ENCODE data around the gene IPMK.

The IPMK gene

DNA sequence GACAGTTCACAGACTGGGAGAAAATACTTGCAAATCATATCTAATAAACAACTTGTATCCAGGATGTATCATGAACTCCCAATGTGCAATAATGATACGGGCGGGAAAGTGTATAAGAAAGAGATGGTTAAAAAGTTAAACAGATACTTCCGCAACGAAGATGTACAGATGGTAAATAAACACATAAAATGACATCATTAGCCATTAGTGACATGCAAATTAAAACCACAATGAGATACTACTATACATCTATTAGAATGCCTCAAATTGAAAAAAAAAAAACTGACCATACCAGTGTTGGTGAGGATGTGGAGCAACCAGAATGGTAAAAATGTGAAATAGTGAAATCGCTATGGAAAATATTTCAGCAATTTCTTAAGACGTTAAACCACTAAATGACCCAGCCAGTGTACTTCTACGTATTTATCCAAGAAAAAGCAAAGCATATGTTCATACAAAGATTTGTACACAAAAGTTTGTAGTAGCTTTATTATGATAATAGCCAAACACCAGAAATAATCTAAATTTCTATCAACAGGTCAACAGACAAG is 83.5 kb downstream of the IPMK start:
- CTCF ChIA-PET: no interaction called here
- Histone ChIP-seq H3K27ac (ENCODE audit: extremely low read depth, low read depth, low read length) (no peak overlapping the region), H3K4me1 (ENCODE audit: control insufficient read depth, insufficient read depth, low read length) (no peaks in the 10 kb centered on the region), H3K36me3 (ENCODE audit: control insufficient read depth in 2 of 2, insufficient read depth in 1 of 2, low read length in 2 of 2) (no peaks in the 10 kb centered on the region), H3K9me3 (ENCODE audit: control insufficient read depth, insufficient read depth, low read depth, low read length) (no peaks in the 10 kb centered on the region), H3K4me3 (ENCODE audit: low read depth, low read length) (no peak overlapping the region)
- POLR2A ChIA-PET: no interaction called here
- TF ChIP-seq, protein P1, sequence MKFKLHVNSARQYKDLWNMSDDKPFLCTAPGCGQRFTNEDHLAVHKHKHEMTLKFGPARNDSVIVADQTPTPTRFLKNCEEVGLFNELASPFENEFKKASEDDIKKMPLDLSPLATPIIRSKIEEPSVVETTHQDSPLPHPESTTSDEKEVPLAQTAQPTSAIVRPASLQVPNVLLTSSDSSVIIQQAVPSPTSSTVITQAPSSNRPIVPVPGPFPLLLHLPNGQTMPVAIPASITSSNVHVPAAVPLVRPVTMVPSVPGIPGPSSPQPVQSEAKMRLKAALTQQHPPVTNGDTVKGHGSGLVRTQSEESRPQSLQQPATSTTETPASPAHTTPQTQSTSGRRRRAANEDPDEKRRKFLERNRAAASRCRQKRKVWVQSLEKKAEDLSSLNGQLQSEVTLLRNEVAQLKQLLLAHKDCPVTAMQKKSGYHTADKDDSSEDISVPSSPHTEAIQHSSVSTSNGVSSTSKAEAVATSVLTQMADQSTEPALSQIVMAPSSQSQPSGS (tag by site-specific recombination; IDR thresholded peaks at IDR 0.05; ENCODE audit: low read depth): peak; percentile 63
- TF ChIP-seq ZNF701 (tag by site-specific recombination; IDR thresholded peaks at IDR 0.05) (no peak), ZNF664 (tag by site-specific recombination; IDR thresholded peaks at IDR 0.05) (peak; percentile 72)

DNA sequence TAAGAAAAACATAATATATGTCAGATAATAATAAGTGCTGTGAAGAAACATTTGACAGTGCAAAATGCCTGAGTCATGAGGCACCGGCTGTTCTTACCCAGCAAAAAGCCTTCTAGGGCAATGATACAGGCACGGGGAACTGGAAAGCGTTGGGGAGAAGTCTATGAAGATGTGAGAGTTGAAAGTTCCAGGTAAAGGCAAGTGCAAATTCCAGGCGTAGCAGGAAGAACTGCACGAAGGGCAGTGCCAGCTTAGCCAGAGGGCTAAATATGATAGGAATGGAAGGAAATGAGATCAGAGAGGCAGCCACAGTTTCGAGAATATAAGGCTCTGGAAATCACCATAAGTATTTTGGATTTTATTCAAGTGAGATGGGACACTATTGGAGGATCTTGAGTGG is 87.0 kb downstream of the IPMK start:
- POLR2A ChIA-PET: no interaction called here
- CTCF ChIA-PET: interaction anchor here (0.6 to 4.6 kb wide), 4 partner anchors 28 to 119 kb away, joined by 3 to 103 read pairs (median 5); partner anchors contain the start of gene CISD1
- TF ChIP-seq ZNF146 (tag by site-specific recombination; IDR thresholded peaks at IDR 0.05) (no peak), ZNF416 (tag by site-specific recombination; IDR thresholded peaks at IDR 0.05) (no peak), ZNF629 (tag by site-specific recombination; IDR thresholded peaks at IDR 0.05) (no peak), ZNF184 (tag by site-specific recombination; IDR thresholded peaks at IDR 0.05) (no peak)
- no peaks in the 10 kb centered on the region for H3K9me3 ChIP-seq (ENCODE audit: control insufficient read depth, insufficient read depth, low read depth, low read length)
- H3K4me1 ChIP-seq (ENCODE audit: control insufficient read depth, insufficient read depth, low read length): no peaks in the 10 kb centered on the region
- H3K36me3 ChIP-seq (ENCODE audit: control insufficient read depth in 2 of 2, insufficient read depth in 1 of 2, low read length in 2 of 2): no peaks in the 10 kb centered on the region
- H3K27ac ChIP-seq (ENCODE audit: extremely low read depth, low read depth, low read length): no peak overlapping the region
- H3K4me3 ChIP-seq (ENCODE audit: low read depth, low read length): no peak overlapping the region

DNA sequence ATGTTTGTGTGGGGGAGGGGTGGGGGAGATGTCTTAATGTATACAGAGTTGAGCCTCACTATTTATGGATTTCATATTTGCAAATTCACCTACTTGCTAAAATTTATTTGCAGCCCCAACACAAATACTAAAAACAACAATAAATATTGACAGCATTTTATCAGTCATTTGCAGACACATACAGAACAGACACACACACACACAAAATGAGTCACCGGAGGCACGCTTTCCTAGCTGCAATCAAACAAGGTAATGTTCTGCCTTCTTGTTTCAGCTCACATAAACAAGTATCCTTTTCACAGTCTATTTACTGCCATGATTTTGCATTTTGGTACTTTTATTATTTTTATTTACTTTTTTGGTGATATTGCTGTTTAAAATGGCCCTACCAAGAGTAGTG is 88.5 kb downstream of the IPMK start:
- TF ChIP-seq, protein P2, sequence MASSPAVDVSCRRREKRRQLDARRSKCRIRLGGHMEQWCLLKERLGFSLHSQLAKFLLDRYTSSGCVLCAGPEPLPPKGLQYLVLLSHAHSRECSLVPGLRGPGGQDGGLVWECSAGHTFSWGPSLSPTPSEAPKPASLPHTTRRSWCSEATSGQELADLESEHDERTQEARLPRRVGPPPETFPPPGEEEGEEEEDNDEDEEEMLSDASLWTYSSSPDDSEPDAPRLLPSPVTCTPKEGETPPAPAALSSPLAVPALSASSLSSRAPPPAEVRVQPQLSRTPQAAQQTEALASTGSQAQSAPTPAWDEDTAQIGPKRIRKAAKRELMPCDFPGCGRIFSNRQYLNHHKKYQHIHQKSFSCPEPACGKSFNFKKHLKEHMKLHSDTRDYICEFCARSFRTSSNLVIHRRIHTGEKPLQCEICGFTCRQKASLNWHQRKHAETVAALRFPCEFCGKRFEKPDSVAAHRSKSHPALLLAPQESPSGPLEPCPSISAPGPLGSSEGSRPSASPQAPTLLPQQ (tag by site-specific recombination; IDR thresholded peaks at IDR 0.05): no peak
- TF ChIP-seq ZIC2 (tag by site-specific recombination; IDR thresholded peaks at IDR 0.05) (no peak), ZNF843 (tag by site-specific recombination; IDR thresholded peaks at IDR 0.05) (no peak), ZFP37 (tag by site-specific recombination; IDR thresholded peaks at IDR 0.05) (no peak), ZNF626 (tag by site-specific recombination; IDR thresholded peaks at IDR 0.05) (no peak), ZNF10 (tag by site-specific recombination; IDR thresholded peaks at IDR 0.05) (no peak), MEIS1 (CRISPR knock-in tag; IDR thresholded peaks at IDR 0.05; ENCODE audit: borderline replicate concordance) (no peak), ZFP41 (tag by site-specific recombination; IDR thresholded peaks at IDR 0.05; ENCODE audit: borderline replicate concordance) (no peak)
- TF ChIP-seq, protein P3, sequence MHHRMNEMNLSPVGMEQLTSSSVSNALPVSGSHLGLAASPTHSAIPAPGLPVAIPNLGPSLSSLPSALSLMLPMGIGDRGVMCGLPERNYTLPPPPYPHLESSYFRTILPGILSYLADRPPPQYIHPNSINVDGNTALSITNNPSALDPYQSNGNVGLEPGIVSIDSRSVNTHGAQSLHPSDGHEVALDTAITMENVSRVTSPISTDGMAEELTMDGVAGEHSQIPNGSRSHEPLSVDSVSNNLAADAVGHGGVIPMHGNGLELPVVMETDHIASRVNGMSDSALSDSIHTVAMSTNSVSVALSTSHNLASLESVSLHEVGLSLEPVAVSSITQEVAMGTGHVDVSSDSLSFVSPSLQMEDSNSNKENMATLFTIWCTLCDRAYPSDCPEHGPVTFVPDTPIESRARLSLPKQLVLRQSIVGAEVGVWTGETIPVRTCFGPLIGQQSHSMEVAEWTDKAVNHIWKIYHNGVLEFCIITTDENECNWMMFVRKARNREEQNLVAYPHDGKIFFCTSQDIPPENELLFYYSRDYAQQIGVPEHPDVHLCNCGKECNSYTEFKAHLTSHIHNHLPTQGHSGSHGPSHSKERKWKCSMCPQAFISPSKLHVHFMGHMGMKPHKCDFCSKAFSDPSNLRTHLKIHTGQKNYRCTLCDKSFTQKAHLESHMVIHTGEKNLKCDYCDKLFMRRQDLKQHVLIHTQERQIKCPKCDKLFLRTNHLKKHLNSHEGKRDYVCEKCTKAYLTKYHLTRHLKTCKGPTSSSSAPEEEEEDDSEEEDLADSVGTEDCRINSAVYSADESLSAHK (tag by site-specific recombination; IDR thresholded peaks at IDR 0.05): no peak
- TF ChIP-seq, protein P4, sequence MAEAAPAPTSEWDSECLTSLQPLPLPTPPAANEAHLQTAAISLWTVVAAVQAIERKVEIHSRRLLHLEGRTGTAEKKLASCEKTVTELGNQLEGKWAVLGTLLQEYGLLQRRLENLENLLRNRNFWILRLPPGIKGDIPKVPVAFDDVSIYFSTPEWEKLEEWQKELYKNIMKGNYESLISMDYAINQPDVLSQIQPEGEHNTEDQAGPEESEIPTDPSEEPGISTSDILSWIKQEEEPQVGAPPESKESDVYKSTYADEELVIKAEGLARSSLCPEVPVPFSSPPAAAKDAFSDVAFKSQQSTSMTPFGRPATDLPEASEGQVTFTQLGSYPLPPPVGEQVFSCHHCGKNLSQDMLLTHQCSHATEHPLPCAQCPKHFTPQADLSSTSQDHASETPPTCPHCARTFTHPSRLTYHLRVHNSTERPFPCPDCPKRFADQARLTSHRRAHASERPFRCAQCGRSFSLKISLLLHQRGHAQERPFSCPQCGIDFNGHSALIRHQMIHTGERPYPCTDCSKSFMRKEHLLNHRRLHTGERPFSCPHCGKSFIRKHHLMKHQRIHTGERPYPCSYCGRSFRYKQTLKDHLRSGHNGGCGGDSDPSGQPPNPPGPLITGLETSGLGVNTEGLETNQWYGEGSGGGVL (tag by site-specific recombination; IDR thresholded peaks at IDR 0.05): no peak
- TF ChIP-seq, protein P5, sequence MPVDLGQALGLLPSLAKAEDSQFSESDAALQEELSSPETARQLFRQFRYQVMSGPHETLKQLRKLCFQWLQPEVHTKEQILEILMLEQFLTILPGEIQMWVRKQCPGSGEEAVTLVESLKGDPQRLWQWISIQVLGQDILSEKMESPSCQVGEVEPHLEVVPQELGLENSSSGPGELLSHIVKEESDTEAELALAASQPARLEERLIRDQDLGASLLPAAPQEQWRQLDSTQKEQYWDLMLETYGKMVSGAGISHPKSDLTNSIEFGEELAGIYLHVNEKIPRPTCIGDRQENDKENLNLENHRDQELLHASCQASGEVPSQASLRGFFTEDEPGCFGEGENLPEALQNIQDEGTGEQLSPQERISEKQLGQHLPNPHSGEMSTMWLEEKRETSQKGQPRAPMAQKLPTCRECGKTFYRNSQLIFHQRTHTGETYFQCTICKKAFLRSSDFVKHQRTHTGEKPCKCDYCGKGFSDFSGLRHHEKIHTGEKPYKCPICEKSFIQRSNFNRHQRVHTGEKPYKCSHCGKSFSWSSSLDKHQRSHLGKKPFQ (tag by site-specific recombination; IDR thresholded peaks at IDR 0.05): no peak
- TF ChIP-seq, protein P6, sequence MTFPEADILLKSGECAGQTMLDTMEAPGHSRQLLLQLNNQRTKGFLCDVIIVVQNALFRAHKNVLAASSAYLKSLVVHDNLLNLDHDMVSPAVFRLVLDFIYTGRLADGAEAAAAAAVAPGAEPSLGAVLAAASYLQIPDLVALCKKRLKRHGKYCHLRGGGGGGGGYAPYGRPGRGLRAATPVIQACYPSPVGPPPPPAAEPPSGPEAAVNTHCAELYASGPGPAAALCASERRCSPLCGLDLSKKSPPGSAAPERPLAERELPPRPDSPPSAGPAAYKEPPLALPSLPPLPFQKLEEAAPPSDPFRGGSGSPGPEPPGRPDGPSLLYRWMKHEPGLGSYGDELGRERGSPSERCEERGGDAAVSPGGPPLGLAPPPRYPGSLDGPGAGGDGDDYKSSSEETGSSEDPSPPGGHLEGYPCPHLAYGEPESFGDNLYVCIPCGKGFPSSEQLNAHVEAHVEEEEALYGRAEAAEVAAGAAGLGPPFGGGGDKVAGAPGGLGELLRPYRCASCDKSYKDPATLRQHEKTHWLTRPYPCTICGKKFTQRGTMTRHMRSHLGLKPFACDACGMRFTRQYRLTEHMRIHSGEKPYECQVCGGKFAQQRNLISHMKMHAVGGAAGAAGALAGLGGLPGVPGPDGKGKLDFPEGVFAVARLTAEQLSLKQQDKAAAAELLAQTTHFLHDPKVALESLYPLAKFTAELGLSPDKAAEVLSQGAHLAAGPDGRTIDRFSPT (tag by site-specific recombination; IDR thresholded peaks at IDR 0.05): no peak
- Histone ChIP-seq H3K36me3 (ENCODE audit: control insufficient read depth in 2 of 2, insufficient read depth in 1 of 2, low read length in 2 of 2) (no peaks in the 10 kb centered on the region), H3K9me3 (ENCODE audit: control insufficient read depth, insufficient read depth, low read depth, low read length) (no peaks in the 10 kb centered on the region), H3K4me1 (ENCODE audit: control insufficient read depth, insufficient read depth, low read length) (no peaks in the 10 kb centered on the region), H3K4me3 (ENCODE audit: low read depth, low read length) (no peak overlapping the region), H3K27ac (ENCODE audit: extremely low read depth, low read depth, low read length) (no peak overlapping the region)
- ChIA-PET POLR2A (interaction anchor here (0.9 kb wide), 1 partner anchor 90 kb away, joined by 4 read pairs; the partner anchor contains the start of gene CISD1), CTCF (interaction anchor here (0.7 to 4.6 kb wide), 8 partner anchors 11 to 134 kb away, joined by 3 to 103 read pairs (median 3); partner anchors contain the start of gene CISD1)

Measured in HEK293 (cell line).